K562 (cell line): ENCODE measurements around the gene IBA57. TPM values are rescaled to one million over a fixed set of nuclear protein-coding genes. Genes with fewer than 3 reads are reported as not detected.

Source experiments
- ATF1 ChIP-seq, 2 experiments: fragments of 450-650 bp in 1 of 2; IDR thresholded peaks; 2 replicates each; pipeline ENCODE4 v1.6.1; 2016; ENCODE audit warnings: missing compliant biosample characterization in 1 of 2, missing genetic modification characterization in 1 of 2
- DMBX1 ChIP-seq: fragments of 250-450 bp; sonication (Bioruptor Pico); IDR thresholded peaks from 2 replicates; pipeline ENCODE4 v1.8.0; 2022; ENCODE audit warnings: inconsistent platforms, mild to moderate bottlenecking, moderate library complexity, borderline replicate concordance
- E2F1 ChIP-seq: sonication (generic); formaldehyde crosslinking; IDR thresholded peaks from 2 replicates; pipeline ENCODE4 v1.8.1; 2023; ENCODE audit warnings: mild to moderate bottlenecking, missing genetic modification reagents, moderate library complexity
- E2F6 ChIP-seq, 2 experiments: IDR thresholded peaks; 2 replicates each; pipeline ENCODE4 v1.6.1; 2011; ENCODE audit warnings: borderline replicate concordance in 1 of 2, control low read depth in 1 of 2, low read depth in 1 of 2, low read length in 1 of 2, mild to moderate bottlenecking in 1 of 2, mixed read lengths in 1 of 2, moderate library complexity in 1 of 2; ENCODE audit not compliant: insufficient read depth in 1 of 2, insufficient read length in 1 of 2, poor library complexity in 1 of 2, severe bottlenecking in 1 of 2; ENCODE audit errors: extremely low read depth in 1 of 2
- ERF ChIP-seq: fragments of 450-650 bp; formaldehyde crosslinking; IDR thresholded peaks from 2 replicates; pipeline ENCODE4 v1.4.0; 2020; ENCODE audit warnings: mild to moderate bottlenecking, mixed read lengths
- IRF2 ChIP-seq: sonication (generic); formaldehyde crosslinking; IDR thresholded peaks from 2 replicates; pipeline ENCODE4 v1.8.1; 2022; ENCODE audit warnings: mild to moderate bottlenecking, missing genetic modification reagents
- KLF6 ChIP-seq: fragments of 250-450 bp; sonication (Bioruptor Pico); IDR thresholded peaks from 2 replicates; pipeline ENCODE4 v1.4.0; 2020; ENCODE audit warnings: mild to moderate bottlenecking, moderate library complexity, borderline replicate concordance
- MTF1 ChIP-seq: fragments of 250-450 bp; sonication (Bioruptor Pico); IDR thresholded peaks from 2 replicates; pipeline ENCODE4 v1.9.0; 2021; ENCODE audit warnings: moderate library complexity, mild to moderate bottlenecking, inconsistent platforms, borderline replicate concordance
- NR0B1 ChIP-seq: fragments of 450-650 bp; IDR thresholded peaks from one replicate; pipeline ENCODE4 v1.6.1; 2018; ENCODE audit warnings: mild to moderate bottlenecking, moderate library complexity; ENCODE audit not compliant: partially characterized antibody
- NR1H2 ChIP-seq: sonication (generic); formaldehyde crosslinking; IDR thresholded peaks from 2 replicates; pipeline ENCODE4 v1.4.0; 2020; ENCODE audit warnings: mild to moderate bottlenecking, missing genetic modification reagents
- PML ChIP-seq: IDR thresholded peaks from 2 replicates; pipeline ENCODE4 v1.6.1; 2012; ENCODE audit warnings: low read length, inconsistent platforms
- POLR2AphosphoS5 ChIP-seq: IDR thresholded peaks from 2 replicates; pipeline ENCODE4 v1.6.1; 2011; ENCODE audit warnings: mild to moderate bottlenecking, low read depth, low read length, moderate library complexity; ENCODE audit not compliant: control insufficient read depth, insufficient read depth
- PTBP1 ChIP-seq: fragments of 200-400 bp; formaldehyde crosslinking; IDR thresholded peaks from 2 replicates; pipeline ENCODE4 v1.6.1; 2017; ENCODE audit warnings: low read depth, low read length
- PTTG1 ChIP-seq: fragments of 450-650 bp; IDR thresholded peaks from 2 replicates; pipeline ENCODE4 v1.6.1; 2016; ENCODE audit warnings: low read depth, mild to moderate bottlenecking, missing genetic modification characterization, missing compliant biosample characterization
- SMAD4 ChIP-seq: fragments of 250-450 bp; sonication (Bioruptor Pico); conservative IDR thresholded peaks from 2 replicates; pipeline ENCODE4 v1.8.0; 2021; ENCODE audit warnings: inconsistent platforms, mild to moderate bottlenecking, moderate library complexity
- SMARCB1 ChIP-seq: IDR thresholded peaks from 2 replicates; pipeline ENCODE4 v1.6.1; 2011; ENCODE audit warnings: improper control_type of control experiment, low read depth; ENCODE audit not compliant: insufficient read length
- TSHZ1 ChIP-seq: fragments of 250-450 bp; sonication (Bioruptor Pico); IDR thresholded peaks from 2 replicates; pipeline ENCODE4 v1.4.0; 2020; ENCODE audit warnings: mild to moderate bottlenecking, moderate library complexity
- polyA plus RNA-seq, 8 experiments: library from polyadenylated mRNA; depleted of rRNA in 4 of 8; stranded (reverse) in 5 of 8; unstranded in 3 of 8; fragments of >200 nt; fragmentation: Nextera tagmentation in 2 of 8; fragmentation: Illumina TruSeq in 1 of 8; extraction: Ambion mirVana in 2 of 8; extraction: Trizol in 1 of 8; gene quantifications; 2 replicates each; pipeline versions ENCODE4 v1.2.1 to v1.2.3, GENCODE V29; 2011 to 2014; ENCODE audit warnings: inconsistent platforms in 1 of 8, missing spikeins in 1 of 8
- total RNA-seq, 7 experiments: library from RNA; depleted of rRNA in 6 of 7; stranded (reverse); fragments of >200 nt in 6 of 7; fragmentation: Illumina TruSeq in 2 of 7; extraction: Trizol in 2 of 7; gene quantifications; 2 replicates each; pipeline versions ENCODE4 v1.2.1 to v1.2.3, GENCODE V29; 2011 to 2021; ENCODE audit warnings: low replicate concordance in 1 of 7

IBA57 gene
- total and polyA plus RNA-seq, 9 of the 15 experiments (the other 6 are each of a cell fraction or from before 2014, with no cell fraction given) = 0.77 to 15.5 (median 2.7) TPM

- TF ChIP-seq ATF1 (CRISPR knock-in tag; IDR thresholded peaks at IDR 0.05) (no peak), ATF1 (tag; IDR thresholded peaks at IDR 0.05) (no peak), MTF1 (CRISPR knock-in tag) (no peak), ERF (CRISPR knock-in tag) (no peak), IRF2 (CRISPR knock-in tag) (no peak), TSHZ1 (CRISPR knock-in tag) (no peak), PTTG1 (tag) (no peak), DMBX1 (CRISPR knock-in tag) (0 out of 2 replicates have a peak, but pooled peaks have one; percentile 43), SMAD4 (CRISPR knock-in tag) (peak; percentile 89), E2F6 (IDR thresholded peaks at IDR 0.05; ENCODE audit: borderline replicate concordance in 1 of 2, extremely low read depth in 1 of 2, insufficient read depth in 1 of 2, insufficient read length in 1 of 2, low read depth in 1 of 2, low read length in 1 of 2, poor library complexity in 1 of 2, severe bottlenecking in 1 of 2) (peak in 1 of 2 experiments; percentile 46), SMARCB1 (no peak), E2F1 (CRISPR knock-in tag) (no peak), KLF6 (CRISPR knock-in tag) (no peak), NR1H2 (CRISPR knock-in tag) (0 out of 2 replicates have a peak, but pooled peaks have one; percentile 44), NR0B1 (no peak), PTBP1 (no peak), PML (peak; percentile 49; the same call in 1 of the 2 replicates), POLR2AphosphoS5 (peak; percentile 73; the same call in 1 of the 2 replicates)
These were observed 838 bp upstream of the IBA57 start (continued) for GRCh38 chr1:228164561-228165371.
